ENCODE measurements around the gene ATG4B.

DNA sequence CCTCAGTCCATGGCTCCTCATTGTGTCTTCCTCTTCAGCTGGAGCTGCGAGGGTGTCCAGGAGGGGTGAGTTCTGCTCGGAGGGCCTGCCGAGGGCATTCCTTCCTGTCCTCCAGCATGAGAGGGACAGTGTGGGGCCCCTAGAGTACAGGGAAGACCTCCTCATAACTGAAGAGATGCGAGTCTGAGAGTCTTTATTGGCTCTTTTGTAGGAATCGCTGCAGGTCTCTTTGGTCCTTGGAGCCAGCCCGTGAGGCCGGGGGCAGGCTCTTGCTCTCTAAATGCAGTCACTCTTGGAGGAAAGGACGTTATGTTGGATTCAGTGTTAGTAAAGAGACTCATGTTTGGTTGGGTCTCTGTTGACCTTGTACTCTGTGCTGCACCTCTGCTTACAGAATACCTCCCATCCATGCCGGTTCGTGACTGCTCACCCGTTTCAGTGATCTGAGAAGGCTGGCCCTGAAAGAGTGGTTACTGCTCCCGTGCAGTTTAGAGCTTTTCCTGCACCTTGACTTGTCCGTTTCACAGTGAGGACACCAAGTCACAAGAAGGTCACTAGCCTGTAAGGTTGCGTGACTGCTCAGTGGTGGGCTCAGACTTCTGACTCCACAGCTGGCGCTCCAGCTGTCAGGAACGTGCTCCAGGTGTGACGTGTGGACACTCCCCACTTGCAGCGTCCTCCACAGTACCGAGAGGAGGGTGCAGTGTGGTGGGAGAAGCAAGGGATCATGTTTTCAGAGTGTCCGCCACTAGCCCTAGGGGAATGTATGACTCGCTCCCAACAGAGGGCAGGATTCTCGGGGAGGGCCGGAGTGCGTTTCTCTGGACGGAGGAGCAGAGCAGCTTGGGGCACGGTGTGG lies 7.8 kb downstream of the ATG4B start:
- TF ChIP-seq, protein P1, sequence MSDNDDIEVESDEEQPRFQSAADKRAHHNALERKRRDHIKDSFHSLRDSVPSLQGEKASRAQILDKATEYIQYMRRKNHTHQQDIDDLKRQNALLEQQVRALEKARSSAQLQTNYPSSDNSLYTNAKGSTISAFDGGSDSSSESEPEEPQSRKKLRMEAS (CRISPR knock-in tag; IDR thresholded peaks at IDR 0.05) = no peak
- no peak for TF ChIP-seq CBFB (CRISPR knock-in tag; IDR thresholded peaks at IDR 0.05; ENCODE audit: low read depth)
- no peak for TF ChIP-seq ZNF416 (CRISPR knock-in tag; IDR thresholded peaks at IDR 0.05)
- TF ChIP-seq, protein P2, sequence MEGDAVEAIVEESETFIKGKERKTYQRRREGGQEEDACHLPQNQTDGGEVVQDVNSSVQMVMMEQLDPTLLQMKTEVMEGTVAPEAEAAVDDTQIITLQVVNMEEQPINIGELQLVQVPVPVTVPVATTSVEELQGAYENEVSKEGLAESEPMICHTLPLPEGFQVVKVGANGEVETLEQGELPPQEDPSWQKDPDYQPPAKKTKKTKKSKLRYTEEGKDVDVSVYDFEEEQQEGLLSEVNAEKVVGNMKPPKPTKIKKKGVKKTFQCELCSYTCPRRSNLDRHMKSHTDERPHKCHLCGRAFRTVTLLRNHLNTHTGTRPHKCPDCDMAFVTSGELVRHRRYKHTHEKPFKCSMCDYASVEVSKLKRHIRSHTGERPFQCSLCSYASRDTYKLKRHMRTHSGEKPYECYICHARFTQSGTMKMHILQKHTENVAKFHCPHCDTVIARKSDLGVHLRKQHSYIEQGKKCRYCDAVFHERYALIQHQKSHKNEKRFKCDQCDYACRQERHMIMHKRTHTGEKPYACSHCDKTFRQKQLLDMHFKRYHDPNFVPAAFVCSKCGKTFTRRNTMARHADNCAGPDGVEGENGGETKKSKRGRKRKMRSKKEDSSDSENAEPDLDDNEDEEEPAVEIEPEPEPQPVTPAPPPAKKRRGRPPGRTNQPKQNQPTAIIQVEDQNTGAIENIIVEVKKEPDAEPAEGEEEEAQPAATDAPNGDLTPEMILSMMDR (IDR thresholded peaks at IDR 0.05) = no peak
- TF ChIP-seq, protein P3, sequence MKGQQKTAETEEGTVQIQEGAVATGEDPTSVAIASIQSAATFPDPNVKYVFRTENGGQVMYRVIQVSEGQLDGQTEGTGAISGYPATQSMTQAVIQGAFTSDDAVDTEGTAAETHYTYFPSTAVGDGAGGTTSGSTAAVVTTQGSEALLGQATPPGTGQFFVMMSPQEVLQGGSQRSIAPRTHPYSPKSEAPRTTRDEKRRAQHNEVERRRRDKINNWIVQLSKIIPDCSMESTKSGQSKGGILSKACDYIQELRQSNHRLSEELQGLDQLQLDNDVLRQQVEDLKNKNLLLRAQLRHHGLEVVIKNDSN (CRISPR knock-in tag; IDR thresholded peaks at IDR 0.05) = no peak
- TF ChIP-seq SP1 (CRISPR knock-in tag; conservative IDR thresholded peaks at IDR 0.05) = no peak
- TF ChIP-seq, protein P4, sequence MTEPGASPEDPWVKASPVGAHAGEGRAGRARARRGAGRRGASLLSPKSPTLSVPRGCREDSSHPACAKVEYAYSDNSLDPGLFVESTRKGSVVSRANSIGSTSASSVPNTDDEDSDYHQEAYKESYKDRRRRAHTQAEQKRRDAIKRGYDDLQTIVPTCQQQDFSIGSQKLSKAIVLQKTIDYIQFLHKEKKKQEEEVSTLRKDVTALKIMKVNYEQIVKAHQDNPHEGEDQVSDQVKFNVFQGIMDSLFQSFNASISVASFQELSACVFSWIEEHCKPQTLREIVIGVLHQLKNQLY (CRISPR knock-in tag; IDR thresholded peaks at IDR 0.05) = no peak
- no peak for TF ChIP-seq TEAD4 (CRISPR knock-in tag; IDR thresholded peaks at IDR 0.05)
- TF ChIP-seq, protein P5, sequence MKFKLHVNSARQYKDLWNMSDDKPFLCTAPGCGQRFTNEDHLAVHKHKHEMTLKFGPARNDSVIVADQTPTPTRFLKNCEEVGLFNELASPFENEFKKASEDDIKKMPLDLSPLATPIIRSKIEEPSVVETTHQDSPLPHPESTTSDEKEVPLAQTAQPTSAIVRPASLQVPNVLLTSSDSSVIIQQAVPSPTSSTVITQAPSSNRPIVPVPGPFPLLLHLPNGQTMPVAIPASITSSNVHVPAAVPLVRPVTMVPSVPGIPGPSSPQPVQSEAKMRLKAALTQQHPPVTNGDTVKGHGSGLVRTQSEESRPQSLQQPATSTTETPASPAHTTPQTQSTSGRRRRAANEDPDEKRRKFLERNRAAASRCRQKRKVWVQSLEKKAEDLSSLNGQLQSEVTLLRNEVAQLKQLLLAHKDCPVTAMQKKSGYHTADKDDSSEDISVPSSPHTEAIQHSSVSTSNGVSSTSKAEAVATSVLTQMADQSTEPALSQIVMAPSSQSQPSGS (CRISPR knock-in tag; IDR thresholded peaks at IDR 0.05; ENCODE audit: borderline replicate concordance, low read depth) = no peak
- TF ChIP-seq, protein P6, sequence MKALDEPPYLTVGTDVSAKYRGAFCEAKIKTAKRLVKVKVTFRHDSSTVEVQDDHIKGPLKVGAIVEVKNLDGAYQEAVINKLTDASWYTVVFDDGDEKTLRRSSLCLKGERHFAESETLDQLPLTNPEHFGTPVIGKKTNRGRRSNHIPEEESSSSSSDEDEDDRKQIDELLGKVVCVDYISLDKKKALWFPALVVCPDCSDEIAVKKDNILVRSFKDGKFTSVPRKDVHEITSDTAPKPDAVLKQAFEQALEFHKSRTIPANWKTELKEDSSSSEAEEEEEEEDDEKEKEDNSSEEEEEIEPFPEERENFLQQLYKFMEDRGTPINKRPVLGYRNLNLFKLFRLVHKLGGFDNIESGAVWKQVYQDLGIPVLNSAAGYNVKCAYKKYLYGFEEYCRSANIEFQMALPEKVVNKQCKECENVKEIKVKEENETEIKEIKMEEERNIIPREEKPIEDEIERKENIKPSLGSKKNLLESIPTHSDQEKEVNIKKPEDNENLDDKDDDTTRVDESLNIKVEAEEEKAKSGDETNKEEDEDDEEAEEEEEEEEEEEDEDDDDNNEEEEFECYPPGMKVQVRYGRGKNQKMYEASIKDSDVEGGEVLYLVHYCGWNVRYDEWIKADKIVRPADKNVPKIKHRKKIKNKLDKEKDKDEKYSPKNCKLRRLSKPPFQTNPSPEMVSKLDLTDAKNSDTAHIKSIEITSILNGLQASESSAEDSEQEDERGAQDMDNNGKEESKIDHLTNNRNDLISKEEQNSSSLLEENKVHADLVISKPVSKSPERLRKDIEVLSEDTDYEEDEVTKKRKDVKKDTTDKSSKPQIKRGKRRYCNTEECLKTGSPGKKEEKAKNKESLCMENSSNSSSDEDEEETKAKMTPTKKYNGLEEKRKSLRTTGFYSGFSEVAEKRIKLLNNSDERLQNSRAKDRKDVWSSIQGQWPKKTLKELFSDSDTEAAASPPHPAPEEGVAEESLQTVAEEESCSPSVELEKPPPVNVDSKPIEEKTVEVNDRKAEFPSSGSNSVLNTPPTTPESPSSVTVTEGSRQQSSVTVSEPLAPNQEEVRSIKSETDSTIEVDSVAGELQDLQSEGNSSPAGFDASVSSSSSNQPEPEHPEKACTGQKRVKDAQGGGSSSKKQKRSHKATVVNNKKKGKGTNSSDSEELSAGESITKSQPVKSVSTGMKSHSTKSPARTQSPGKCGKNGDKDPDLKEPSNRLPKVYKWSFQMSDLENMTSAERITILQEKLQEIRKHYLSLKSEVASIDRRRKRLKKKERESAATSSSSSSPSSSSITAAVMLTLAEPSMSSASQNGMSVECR (CRISPR knock-in tag; IDR thresholded peaks at IDR 0.05; ENCODE audit: borderline replicate concordance) = no peak
- no peak for TF ChIP-seq PRRX2 (CRISPR knock-in tag; IDR thresholded peaks at IDR 0.05)
- no peak for TF ChIP-seq TP53 (CRISPR knock-in tag; IDR thresholded peaks at IDR 0.05)
